ENCODE data around the gene DUSP10.

DUSP10 gene

DNA sequence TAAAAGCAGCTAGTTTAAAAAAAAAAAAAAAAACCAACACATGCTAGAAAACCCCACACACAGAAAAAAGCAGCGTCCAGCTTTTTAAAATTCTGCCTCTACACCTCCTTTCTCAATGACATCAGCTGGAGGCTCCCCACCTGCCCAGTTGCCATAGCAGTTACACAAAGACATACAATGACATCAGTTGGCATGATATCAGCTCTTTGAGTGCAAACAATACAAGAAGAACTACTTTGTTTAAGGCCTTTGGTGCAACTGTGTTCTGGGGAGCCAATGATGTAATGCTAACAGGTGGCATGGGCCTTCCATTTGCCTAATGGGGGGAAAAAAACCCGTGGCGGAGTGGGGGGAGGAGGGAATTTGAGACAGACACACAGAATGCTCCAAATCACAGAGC is 32.9 kb downstream of the DUSP10 start:
- FAIRE-seq = no peak

DNA sequence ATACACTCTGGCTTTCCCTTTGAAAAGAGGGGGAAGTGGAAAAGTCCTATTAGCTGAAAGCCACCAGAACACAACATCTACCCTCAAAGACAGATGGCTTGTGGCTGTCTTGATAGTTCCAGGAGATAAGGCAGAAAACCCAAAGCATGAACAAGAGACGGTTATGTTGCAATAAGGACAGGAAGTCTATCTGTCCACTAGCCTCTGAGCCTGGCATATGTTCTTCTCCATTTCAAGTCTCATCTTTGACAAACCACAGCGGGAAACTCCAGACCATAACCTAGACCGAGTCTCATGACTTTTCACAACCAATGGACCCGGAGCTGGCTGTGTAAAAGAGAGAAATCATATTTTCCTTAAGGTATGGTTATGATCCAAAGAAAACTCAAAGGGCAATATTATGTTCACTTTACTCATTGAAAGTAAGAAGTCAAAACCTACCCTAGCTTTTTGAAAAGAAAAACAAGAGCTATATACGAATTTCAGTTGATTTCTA is 33.8 kb downstream of the DUSP10 start:
- TF ChIP-seq POLR2A (IDR thresholded peaks at IDR 0.05; ENCODE audit: low read depth, low read length) = no peak
- FAIRE-seq (no peak), DNase-seq (ENCODE audit: insufficient read length, low spot score) (no peak)

More for the DNA sequence above, 32.9 kb downstream of the DUSP10 start:
- DNase-seq (ENCODE audit: insufficient read length, low spot score) = no peak
- no peak for TF ChIP-seq POLR2A (IDR thresholded peaks at IDR 0.05; ENCODE audit: low read depth, low read length)

- TF ChIP-seq POLR2A (IDR thresholded peaks at IDR 0.05; ENCODE audit: low read depth, low read length) = no peak
- FAIRE-seq (no peak), DNase-seq (ENCODE audit: insufficient read length, low spot score) (no peak)
Observed at GRCh38 chr1:221706876-221707582, 34.9 kb downstream of the DUSP10 start.

DNA sequence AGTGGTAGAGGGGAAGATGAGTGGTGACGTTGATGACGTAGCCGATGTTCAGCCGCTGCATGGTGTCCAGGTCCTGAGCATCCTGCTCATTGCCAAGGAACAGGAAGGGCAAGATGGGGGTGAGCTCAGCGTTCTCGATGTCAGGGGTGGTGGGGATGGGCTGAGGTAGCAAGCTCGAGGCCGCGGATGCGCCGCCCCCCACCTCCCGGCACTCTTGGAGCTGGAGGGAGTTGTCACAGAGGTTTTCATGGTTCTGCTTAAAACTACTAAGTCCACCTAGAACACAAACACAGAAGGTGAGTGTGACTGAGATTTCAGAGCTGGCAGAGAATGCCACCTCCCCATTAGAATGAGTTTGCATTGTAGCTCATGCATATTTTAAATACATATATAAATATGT is 35.7 kb downstream of the DUSP10 start:
- no peak for FAIRE-seq
- no peak for DNase-seq (ENCODE audit: insufficient read length, low spot score)

GRCh38 chr1:221704306-221704705 is 37.6 kb downstream of the DUSP10 start:
- DNase-seq (ENCODE audit: insufficient read length, low spot score) (no peak), FAIRE-seq (no peak)
- TF ChIP-seq POLR2A (IDR thresholded peaks at IDR 0.05; ENCODE audit: low read depth, low read length) = no peak

More for the DNA sequence above, 35.7 kb downstream of the DUSP10 start:
- no peak for TF ChIP-seq POLR2A (IDR thresholded peaks at IDR 0.05; ENCODE audit: low read depth, low read length)

GRCh38 chr1:221701570-221702186 is 40.2 kb downstream of the DUSP10 start:
- no peak for DNase-seq (ENCODE audit: insufficient read length, low spot score)
- TF ChIP-seq POLR2A (IDR thresholded peaks at IDR 0.05; ENCODE audit: low read depth, low read length) = no peak
- FAIRE-seq = no peak

GRCh38 chr1:221700948-221701347 is 40.9 kb downstream of the DUSP10 start:
- FAIRE-seq = no peak

DNA sequence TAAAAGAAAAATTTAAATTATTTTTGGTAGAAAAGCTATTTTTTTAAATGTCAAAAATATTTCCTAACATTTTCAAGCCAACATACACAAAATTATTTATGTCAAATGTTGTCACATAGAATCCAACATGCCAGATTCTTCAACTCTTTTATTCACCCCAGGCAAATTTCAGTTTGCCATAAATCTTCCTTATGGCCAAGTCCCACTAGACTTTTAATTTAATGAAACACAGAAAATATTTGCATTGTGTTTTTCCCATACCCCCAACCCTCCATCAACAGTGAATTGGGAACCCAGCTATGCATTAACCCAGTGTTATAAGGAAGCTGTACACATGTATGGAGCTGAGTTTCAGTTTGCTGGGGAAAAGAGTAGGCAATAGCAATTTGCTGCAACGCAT is 41.4 kb downstream of the DUSP10 start:
- FAIRE-seq (no peak), DNase-seq (ENCODE audit: insufficient read length, low spot score) (no peak)
- TF ChIP-seq POLR2A (IDR thresholded peaks at IDR 0.05; ENCODE audit: low read depth, low read length) = no peak

More at GRCh38 chr1:221700948-221701347, 40.9 kb downstream of the DUSP10 start:
- TF ChIP-seq POLR2A (IDR thresholded peaks at IDR 0.05; ENCODE audit: low read depth, low read length) = no peak
- DNase-seq (ENCODE audit: insufficient read length, low spot score) = no peak

GRCh38 chr1:221699978-221700519 is 41.8 kb downstream of the DUSP10 start:
- no peak for TF ChIP-seq POLR2A (IDR thresholded peaks at IDR 0.05; ENCODE audit: low read depth, low read length)
- FAIRE-seq = no peak
- DNase-seq (ENCODE audit: insufficient read length, low spot score) = no peak

GRCh38 chr1:221699577-221699976 is 42.3 kb downstream of the DUSP10 start:
- FAIRE-seq (no peak), DNase-seq (ENCODE audit: insufficient read length, low spot score) (no peak)
- no peak for TF ChIP-seq POLR2A (IDR thresholded peaks at IDR 0.05; ENCODE audit: low read depth, low read length)

GRCh38 chr1:221698579-221699349 is 43.1 kb downstream of the DUSP10 start:
- TF ChIP-seq POLR2A (IDR thresholded peaks at IDR 0.05; ENCODE audit: low read depth, low read length) = no peak
- FAIRE-seq = no peak
- no peak for DNase-seq (ENCODE audit: insufficient read length, low spot score)

DNA sequence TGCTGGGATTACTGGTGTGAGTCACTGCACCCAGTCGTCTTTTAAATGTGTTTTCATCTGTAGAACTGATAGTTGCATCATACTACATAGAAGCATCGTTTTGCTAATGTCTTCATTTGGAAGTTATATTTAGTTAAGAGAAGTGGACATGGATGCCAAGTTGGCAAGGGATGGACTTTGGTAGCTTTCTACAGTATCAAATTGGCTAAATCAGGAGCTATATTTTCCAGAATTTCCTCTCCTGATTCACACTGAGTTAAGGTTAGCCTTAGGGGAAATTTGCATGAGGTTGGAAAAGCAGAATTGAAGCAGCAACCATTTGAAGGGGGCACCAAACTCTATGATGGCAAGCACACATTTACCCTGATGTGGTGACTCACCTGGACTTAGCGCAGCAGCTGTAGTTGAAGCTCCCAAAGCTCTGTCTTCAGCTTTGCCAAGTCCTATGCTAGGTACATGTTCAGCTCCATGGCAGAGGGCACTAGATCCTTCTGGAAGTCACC is 43.9 kb downstream of the DUSP10 start:
- no peak for TF ChIP-seq POLR2A (IDR thresholded peaks at IDR 0.05; ENCODE audit: low read depth, low read length)
- no peak for FAIRE-seq
- no peak for DNase-seq (ENCODE audit: insufficient read length, low spot score)

DNA sequence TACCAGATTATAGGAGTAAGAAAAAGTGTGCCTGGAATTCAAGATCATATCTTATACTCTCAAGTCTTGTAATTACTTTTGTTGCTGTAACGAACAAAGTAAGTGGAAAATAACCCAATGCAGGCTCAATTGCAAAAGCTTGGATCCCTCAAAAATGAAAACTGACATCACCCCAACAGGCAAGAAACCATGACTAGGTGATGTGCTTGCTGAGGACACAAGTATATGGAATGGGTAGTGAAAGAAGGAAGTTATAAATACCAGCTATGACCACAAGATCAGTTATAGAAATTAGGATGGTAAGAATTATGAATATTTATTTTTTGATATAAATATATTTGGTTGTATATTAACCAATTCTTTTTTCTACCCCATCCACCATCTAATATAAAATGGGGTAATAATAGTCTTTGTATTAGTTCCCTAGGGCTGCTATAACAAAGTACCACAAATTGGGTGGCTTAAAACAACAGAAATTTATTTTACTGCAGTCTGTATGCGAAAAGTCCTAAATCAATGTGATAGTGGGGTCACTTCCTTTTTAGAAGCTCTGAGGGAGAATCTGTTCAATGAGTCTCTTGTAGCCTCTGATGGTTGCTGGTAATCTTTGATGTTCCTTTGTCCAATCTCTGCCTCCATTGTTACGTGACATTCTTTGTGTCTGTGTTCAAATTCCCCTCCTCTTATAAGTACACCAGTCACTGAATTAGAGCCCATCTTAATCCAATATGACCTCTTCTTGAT is 45.0 kb downstream of the DUSP10 start:
- TF ChIP-seq POLR2A (IDR thresholded peaks at IDR 0.05; ENCODE audit: low read depth, low read length) = no peak
- no peak for DNase-seq (ENCODE audit: insufficient read length, low spot score)

More for the DNA sequence above, 45.0 kb downstream of the DUSP10 start:
- no peak for FAIRE-seq
